OCI-M1 (cell line): ENCODE results near the gene TAF4.

Experiments
- DNase-seq: peaks from one replicate; lab custom pipeline; 2025; lab: John Stamatoyannopoulos, UW

Gene TAF4

DNA sequence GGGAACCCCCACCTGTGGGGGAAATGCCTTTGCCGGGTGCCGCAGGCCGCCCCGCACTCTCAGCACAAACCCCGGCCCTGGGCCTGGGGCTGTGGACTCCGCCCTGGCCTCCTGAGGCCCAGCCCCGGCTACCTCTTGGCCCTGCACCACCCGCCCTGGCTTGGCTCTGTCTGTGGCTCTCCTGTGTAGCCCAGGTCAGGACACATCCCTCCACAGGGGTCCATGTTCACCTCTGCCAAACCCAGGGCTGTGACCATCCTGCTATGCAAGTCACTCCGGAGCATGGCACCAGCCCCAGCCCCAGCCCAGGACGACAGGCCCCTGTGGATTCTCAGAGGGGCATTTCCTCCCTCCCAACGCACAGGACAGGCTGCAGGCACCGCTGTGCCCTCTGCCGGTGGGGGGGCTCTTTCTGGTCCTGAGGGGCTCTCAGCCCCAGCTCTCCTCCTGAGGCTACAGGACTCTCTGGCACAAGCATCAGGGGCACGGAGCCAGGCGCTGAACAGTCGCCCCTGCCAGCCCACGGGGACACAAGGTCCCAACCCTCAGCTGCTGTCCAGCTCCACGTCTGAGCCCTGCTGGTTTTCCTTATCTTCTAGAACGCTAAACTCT is 45.7 kb downstream of the TAF4 start:
- no peak for DNase-seq

DNA sequence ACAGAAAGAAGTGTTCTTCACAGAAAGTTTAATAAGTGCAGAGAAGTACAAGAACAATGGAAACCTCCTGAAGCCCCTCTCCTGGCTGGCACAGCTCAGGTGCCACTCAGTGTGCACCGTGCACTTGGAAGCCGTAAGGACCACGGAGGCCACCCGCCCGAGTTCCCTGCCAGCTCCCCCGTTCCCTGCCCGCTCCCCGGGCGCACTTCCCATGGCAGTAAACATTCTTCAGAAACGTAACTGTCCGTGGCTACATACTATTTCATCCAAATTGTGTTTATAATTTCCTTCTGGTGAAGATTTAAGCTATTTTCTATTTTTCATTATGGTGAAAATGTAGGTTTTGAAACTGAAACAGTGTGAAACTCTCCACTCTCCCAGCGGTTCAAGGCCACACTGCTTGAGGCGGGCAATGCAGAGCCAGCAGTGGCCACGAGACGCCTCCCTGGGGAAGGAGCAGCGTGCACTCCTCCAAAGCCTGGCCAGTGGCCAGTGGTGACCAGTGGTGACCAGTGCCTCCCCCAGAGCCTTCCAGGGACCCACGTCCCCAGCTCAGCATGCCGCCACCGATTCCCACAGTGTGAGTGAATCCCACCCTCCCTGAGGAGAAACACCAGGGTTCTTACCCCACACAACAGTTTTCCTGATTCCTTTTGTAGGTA is 46.4 kb downstream of the TAF4 start:
- DNase-seq: no peak

DNA sequence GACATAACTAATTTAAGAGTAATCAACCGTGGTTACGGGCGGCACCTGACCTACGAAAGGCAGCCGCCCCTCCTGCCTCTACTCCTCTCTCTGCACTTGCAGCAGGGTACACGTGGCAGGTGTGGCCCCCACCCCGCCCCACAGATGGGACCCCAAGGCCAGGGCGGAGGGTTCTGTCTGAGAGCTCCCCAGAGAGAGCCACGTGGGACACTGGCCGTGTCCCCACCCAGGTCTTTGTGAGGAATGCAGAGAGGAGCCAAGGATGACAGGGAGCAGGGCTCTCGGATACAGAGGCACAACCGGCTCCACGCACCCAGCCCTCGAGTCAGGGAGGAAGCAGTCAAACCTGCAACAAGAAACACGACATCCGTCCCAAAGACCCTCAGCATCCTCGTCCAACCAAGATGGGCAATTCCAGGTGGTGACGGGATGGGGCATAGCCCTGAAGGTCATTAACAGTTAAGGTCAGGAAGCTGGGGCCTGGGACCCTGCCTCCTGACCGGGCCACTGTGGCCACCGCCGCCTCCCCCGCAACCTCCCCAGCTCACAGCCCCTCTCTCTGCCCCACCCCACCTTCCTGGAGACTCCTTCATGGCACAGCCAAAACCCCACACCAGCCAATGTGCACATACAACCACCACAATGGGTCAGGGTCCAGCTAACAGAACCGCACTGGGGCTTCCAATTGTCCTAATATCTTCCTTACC is 47.1 kb downstream of the TAF4 start:
- DNase-seq: no peak

DNA sequence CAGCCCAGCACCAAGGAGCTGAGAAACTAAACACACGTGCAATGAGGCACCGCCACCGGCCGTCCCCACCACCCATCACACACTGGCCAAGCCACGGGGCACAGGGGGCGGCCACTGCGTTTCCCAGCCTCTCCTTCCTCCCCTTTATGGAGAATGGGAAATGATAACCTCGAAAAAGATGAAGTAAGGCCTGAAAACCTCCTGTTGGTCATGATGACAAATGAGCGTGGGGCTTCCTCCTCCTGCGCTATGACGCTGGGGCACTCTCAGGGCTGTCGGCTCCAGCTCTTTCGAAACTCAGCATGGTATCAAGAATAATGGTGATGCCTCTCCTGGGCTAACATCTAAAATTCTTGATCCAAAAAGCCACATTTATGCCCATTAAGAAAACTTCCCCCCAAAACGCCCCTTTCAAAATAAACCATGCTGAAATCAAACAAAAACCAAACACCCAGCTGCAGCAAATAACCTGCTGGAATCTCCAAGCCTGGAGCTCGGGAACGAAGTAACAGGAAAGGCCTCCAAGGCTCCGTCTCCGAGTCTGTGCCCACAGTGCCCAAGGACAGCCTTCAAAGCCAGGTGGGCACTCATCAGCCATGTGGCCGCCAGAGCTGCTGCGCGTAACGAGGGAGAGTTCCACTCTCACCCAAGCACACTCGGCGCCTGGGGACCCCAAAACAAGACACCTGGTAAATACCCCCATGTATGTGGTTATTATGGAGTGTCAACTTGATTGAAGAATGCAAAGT is 50.0 kb downstream of the TAF4 start:
- DNase-seq: no peak

- no peak for DNase-seq
Measured at GRCh38 chr20:62014889-62015537, 50.7 kb downstream of the TAF4 start.

DNA sequence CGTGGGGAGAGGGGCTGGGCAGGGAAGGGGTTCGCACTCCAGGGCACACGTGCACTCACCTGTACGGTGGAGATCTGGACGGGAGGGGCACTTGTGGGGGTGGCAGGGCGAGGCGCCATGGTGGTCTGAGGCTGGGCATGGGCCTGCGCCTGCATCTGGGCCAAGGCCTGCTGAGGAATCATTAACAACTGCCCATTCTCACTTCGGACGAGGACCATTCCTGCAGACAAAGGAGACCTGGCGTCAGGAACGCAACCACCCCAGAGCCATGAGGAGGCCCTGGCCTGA is 51.2 kb downstream of the TAF4 start:
- DNase-seq: no peak

DNA sequence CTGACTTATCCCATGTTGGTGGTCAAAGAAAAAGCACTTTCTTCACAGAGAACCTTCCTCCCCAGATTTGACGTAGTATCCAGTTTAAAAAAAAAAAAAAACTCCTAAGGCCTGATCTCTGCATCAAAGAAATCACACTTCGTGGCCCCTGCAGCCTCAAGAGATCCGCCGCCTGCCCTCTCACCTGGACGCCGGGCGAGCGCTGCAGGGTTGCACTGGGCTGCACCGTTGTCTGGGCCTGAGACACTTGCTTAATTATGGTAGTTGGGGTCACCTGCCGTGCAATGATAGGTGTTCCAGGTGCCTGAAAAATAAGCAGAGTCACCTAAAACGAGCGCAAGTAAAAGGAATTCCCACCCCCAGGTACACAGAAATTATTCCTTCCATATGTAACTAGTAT is 53.0 kb downstream of the TAF4 start:
- DNase-seq: no peak

DNA sequence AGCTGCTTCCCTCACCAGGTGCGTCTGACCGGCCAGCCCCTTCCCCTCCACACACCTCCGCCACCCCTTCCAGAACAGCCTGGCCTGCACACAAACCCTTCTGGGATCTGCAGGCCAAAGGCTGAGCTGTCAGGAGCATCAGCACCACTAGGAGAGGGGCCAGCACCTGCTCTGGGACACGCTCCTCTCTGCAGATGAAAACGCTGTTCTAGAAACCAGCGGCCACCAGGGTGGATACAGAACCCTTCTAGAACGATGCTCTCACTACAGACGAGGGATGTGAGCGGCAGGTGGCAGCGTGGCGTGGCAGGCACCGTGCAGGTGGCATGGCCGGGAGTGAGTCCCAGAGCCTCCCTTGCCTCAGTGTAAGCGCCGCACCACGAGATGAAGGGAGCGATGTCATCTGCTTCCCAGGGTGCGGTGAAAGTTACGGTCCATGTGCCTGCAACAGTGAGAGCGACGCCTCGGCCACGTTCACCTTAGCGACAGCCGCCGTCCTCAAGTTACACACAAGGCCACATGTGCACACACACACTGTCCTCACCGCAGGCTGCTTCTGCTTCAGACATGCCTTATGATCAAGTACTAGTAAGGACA is 53.6 kb downstream of the TAF4 start:
- DNase-seq: no peak

DNA sequence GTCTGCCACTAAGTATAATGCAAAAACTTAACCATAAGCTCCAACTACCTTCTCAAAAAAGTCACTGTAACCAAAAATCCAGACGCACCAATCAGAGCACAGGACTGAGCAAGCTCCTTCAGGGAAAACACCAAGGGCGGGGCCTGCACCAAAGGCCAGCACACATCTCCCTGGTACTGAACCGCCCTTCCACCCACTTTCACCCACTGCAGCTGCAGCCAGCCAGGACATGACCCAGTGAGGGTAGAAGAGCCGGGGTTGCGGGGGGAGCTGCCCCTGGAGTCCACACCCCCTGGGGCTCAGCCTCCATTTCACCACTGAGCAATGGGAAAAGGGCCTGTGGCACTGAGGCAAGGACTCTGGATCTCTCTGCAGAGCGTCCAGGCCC is 54.3 kb downstream of the TAF4 start:
- DNase-seq: no peak

GRCh38 chr20:62010551-62011402 is 54.9 kb downstream of the TAF4 start:
- peak; percentile 58 for DNase-seq

DNA sequence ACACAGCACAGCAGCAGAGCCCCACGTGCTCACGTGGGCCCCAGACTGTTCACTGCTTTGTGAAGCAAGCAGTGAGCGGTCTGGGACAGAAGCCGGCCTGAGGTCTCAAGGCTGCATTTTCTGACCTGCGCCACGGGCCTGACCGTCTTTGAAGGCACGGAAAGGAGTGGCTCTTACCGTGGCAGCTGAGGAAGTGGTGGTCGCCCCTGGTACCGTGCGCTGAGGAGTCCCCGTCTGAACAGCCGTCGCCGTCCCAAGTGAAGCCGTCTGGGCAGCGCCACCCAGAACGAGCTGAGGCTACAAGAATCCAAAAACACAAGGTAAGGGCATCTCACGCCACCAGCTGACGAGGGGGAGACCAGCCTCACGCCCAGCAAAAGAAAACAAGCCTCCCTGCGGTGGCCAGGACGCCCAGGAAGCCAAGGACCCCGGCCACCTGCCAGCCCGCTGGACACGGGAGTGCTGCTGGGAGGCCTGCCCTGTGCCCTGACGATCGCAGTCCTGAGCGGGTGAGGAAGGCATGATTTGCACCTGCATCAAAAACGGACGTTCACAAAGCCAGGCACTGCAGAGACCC is 55.7 kb downstream of the TAF4 start:
- no peak for DNase-seq

GRCh38 chr20:62009322-62009721 is 56.4 kb downstream of the TAF4 start:
- no peak for DNase-seq

GRCh38 chr20:62008643-62009183 is 57.0 kb downstream of the TAF4 start:
- DNase-seq: no peak

DNA sequence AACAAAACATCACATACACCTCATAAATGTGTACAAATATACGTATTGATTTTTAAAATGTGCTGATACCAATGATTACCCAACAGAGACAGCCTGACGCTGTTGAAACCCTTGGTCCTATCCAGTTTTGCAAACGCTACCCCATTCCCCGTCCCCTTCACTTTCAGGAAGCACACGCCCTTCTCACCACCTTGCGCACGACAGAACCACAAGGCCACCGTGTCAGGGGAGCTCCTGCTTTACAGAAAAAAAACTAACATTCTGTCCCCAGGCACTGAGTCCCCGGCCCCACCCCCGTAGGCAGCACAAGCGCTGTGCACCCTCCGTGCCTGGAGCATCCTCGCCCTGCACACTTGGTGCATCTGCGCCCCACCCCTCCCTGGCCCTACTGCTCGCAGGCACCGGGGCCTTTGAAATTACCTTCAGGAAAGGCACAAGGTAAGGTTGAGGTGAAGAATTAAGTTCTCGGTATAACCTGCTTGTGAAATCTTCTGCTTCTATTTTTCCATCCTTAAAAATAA is 58.5 kb downstream of the TAF4 start:
- no peak for DNase-seq

DNA sequence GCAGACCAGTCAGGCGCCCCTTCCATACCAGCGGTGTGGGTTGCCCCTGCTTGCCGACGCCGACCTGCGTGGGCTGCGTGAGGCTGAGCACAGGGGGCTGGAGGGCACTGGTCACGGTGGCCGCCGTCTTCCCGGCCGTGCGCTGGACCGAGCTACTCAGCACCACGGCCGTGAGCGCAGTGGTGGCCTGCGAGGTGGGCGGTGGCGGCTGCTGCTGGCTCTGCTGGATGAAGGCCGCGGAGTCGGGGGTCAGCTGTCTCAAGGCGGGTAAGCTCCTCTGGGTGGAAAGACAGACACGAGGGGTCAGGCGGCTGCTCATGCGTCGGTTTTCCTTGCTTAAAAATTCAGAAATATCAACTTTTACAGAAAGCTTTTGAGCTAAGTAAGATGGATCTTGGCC is 59.2 kb downstream of the TAF4 start:
- no peak for DNase-seq

- no peak for DNase-seq
Measured at GRCh38 chr20:62004614-62005013, 61.1 kb downstream of the TAF4 start.

DNA sequence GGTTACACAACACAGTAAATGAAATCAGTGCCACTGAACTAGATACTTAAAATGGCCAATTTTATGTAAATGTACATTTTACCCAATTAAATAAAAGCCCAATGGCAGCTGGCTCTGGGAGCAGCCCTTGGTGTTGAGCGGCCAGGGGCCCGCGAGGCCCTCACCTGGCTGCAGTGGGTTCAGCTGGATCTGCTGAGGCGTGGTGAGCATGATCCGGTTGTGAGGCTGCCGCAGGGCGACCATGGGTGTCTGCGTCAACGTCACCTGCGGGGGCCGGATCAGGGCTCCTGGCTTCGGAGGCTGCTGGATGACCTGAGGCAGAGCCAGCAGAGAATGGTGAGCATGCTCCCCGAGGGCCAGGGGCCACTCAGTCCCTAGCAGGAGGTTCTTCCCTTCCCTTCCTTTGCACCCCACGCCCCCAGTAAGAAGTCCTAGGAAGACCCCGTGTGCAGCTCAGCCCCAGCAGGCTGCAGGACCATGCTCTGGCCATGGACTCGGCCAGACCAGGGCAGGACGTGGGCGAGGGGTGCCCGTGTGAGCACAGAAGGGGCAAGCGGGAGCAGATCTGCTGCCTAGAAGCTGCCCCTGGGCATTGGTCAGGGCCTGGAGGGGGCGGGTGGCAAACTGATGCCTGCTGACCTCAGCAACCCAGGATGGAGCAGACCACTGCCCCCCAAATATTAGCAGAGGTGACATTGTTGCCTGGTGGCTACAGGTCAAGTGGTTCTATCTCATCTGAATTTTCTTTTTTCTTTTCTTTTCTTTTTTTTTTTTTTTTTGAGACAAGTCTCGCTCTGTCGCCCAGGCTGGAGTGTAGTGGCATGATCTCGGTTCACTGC is 61.9 kb downstream of the TAF4 start:
- DNase-seq: no peak

- no peak for DNase-seq
Measured at GRCh38 chr20:62002882-62003480, 62.7 kb downstream of the TAF4 start.

DNA sequence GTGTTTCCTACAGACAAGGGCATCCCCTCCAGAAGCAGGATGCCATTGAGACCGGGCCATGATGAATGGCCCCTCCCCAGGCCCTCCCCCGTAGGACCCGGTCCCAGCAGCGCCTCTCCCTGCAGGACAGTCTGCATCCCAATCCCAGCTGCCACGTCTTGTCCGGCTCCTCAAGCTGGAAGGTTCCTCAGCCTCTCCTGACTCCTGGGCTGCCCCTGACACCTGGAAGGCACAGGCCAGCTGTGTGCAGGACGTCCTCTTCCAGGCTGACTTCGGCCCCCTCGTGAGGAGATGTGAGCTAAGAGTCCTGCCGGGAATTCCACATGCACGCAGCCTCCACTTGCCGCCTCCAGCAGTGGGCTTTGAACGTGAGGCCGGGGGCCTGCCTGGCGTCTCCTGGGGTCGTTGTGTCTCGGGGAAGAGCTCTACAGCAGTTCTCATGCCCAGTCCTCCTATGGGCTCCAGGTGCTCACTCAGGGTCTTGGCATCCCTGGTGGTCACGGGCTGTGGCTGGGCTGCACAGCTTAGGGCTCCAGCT is 64.4 kb downstream of the TAF4 start:
- DNase-seq: no peak
